OCI-LY7 (cell line): Measurements from ENCODE around the gene SKA2. TPM values are rescaled to one million over a fixed set of nuclear protein-coding genes. Genes with fewer than 3 reads are reported as not detected.
A peak's percentile ranks its signal among the peaks of the same experiment; 100 is the strongest.

Experiments used
- BruUV-seq: library from RNA; stranded (reverse); fragments of 400-500 nt; replicated peaks from 2 replicates; lab custom pipeline; 2021; lab: Mats Ljungman, UMichigan
- CTCF ChIA-PET: fragments of 300-600 bp; sonication (Branson Sonifier 250); formaldehyde crosslinking; loops from one replicate; lab custom pipeline; 2022; ENCODE audit warnings: antibody characterized with exemption; ENCODE audit not compliant: unreplicated experiment; lab: Charles Lee
- POLR2A ChIA-PET: fragments of 300-600 bp; sonication (Branson Sonifier 250); formaldehyde crosslinking; loops from one replicate; lab custom pipeline; 2022; ENCODE audit warnings: antibody characterized with exemption; lab: Charles Lee
- DNase-seq: peaks from one replicate; pipeline ENCODE4 v3.0.0-alpha.2; 2015; ENCODE audit warnings: low spot score
- H2AFZ ChIP-seq: fragments of 200-600 bp; sonication (generic), shearing (Covaris generic); 2 replicates; pipeline ENCODE4 v1.6.1; 2014; ENCODE audit warnings: mild to moderate bottlenecking, antibody characterized with exemption, low read length, moderate library complexity
- H3K27ac ChIP-seq: fragments of 200-600 bp; sonication (generic); 2 replicates; pipeline ENCODE4 v1.5.1; 2014; ENCODE audit warnings: mixed run types, low read depth, mild to moderate bottlenecking, moderate library complexity, low read length, inconsistent platforms; ENCODE audit not compliant: poor library complexity, severe bottlenecking
- H3K36me3 ChIP-seq: fragments of 200-600 bp; sonication (generic); 2 replicates; pipeline ENCODE4 v1.6.1; 2014; ENCODE audit warnings: mild to moderate bottlenecking, antibody characterized with exemption, low read length, moderate library complexity, mixed read lengths; ENCODE audit not compliant: insufficient read depth
- H3K4me1 ChIP-seq: fragments of 200-600 bp; sonication (generic); 2 replicates; pipeline ENCODE4 v1.5.1; 2014; ENCODE audit warnings: mild to moderate bottlenecking, low read length; ENCODE audit not compliant: insufficient read depth, poor library complexity, severe bottlenecking
- H3K4me2 ChIP-seq: fragments of 200-600 bp; sonication (generic); 2 replicates; pipeline ENCODE4 v1.6.1; 2014; ENCODE audit warnings: mild to moderate bottlenecking, low read length
- H3K4me3 ChIP-seq: fragments of 200-600 bp; sonication (generic); 2 replicates; pipeline ENCODE4 v1.5.1; 2014; ENCODE audit warnings: mild to moderate bottlenecking, low read depth, low read length; ENCODE audit not compliant: poor library complexity, severe bottlenecking
- H3K79me2 ChIP-seq: fragments of 200-600 bp; sonication (generic); 2 replicates; pipeline ENCODE4 v1.6.1; 2016; ENCODE audit warnings: low read depth, mild to moderate bottlenecking, low read length, moderate library complexity, mixed read lengths; ENCODE audit not compliant: insufficient read depth
- H3K9me2 ChIP-seq: fragments of 200-600 bp; sonication (generic); 2 replicates; pipeline ENCODE4 v1.6.1; 2016; ENCODE audit warnings: mild to moderate bottlenecking, low read length, mixed read lengths; ENCODE audit not compliant: insufficient read depth
- H3K9me3 ChIP-seq: fragments of 200-600 bp; sonication (generic); 2 replicates; pipeline ENCODE4 v1.6.1; 2014; ENCODE audit warnings: mild to moderate bottlenecking, mixed run types, low read length, mixed read lengths
- H4K20me1 ChIP-seq: fragments of 200-600 bp; sonication (generic); 2 replicates; pipeline ENCODE4 v1.6.1; 2014; ENCODE audit warnings: mild to moderate bottlenecking, antibody characterized with exemption, low read length, moderate library complexity, mixed read lengths; ENCODE audit not compliant: insufficient read depth
- CTCF ChIP-seq: fragments of 200-600 bp; sonication (generic); conservative IDR thresholded peaks from 2 replicates; pipeline ENCODE4 v1.5.1; 2014; ENCODE audit warnings: mild to moderate bottlenecking, antibody characterized with exemption, low read length, moderate library complexity, mixed read lengths
- EZH2phosphoT487 ChIP-seq: fragments of 200-600 bp; sonication (generic); IDR thresholded peaks from 2 replicates; pipeline ENCODE4 v1.6.1; 2018; ENCODE audit warnings: low read depth, borderline replicate concordance, mild to moderate bottlenecking, mixed run types, antibody characterized with exemption, low read length, moderate library complexity, mixed read lengths
- intact Hi-C: fragments of 100-400 bp; cut with micrococcal nuclease; formaldehyde crosslinking; loops from one replicate; pipeline ENCODE4 v1.10.0; 2022; ENCODE audit not compliant: unreplicated experiment
- total RNA-seq, 2 experiments: library from RNA; depleted of rRNA in 1 of 2; stranded (reverse); fragments of >200 nt in 1 of 2; shearing (Covaris generic) in 1 of 2; gene quantifications; 2 replicates each; pipeline ENCODE4 v1.2.3, GENCODE V29; 2014 to 2022

The SKA2 gene
- total RNA-seq, 2 experiments from 2014 or later = 82.5 to 106 TPM

GRCh38 chr17:59151006-59151405, 4.0 kb downstream of the SKA2 start:
- intact Hi-C loops = loop anchor here (10.0 kb wide), 1 partner anchor 816 kb away; no protein-coding TSS in a partner anchor
- Histone ChIP-seq H3K4me1 (peaks cover 39% of the 10 kb centered on the region), H3K4me2 (peak overlapping the region; percentile 83)

GRCh38 chr17:59149841-59150511, 5.0 kb downstream of the SKA2 start:
- intact Hi-C loops = loop anchor here (10.0 kb wide), 1 partner anchor 815 kb away; no protein-coding TSS in a partner anchor
- Histone ChIP-seq H2AFZ (no peak overlapping the region), H3K4me3 (peak overlapping the region; percentile 94), H3K36me3 (peaks cover 55% of the 10 kb centered on the region), H3K27ac (no peak overlapping the region), H3K9me3 (no peaks in the 10 kb centered on the region), H4K20me1 (peaks cover 26% of the 10 kb centered on the region), H3K4me2 (peak overlapping the region; percentile 83; the same call in 1 of the 2 replicates), H3K79me2 (peaks cover 97% of the 10 kb centered on the region), H3K9me2 (no peaks in the 10 kb centered on the region), H3K4me1 (peaks cover 39% of the 10 kb centered on the region)
- peak; percentile 24 for DNase-seq
- no peak for TF ChIP-seq EZH2phosphoT487
- no peak for TF ChIP-seq CTCF
- CTCF ChIA-PET = no interaction called here
- POLR2A ChIA-PET = interaction anchor here (0.6 to 1.1 kb wide), 5 partner anchors 16 to 446 kb away, joined by 3 to 5 read pairs (median 3); no protein-coding TSS in a partner anchor
- BruUV-seq = no TSS peak

More at GRCh38 chr17:59151006-59151405, 4.0 kb downstream of the SKA2 start:
- no peak for DNase-seq
- H3K79me2 ChIP-seq = peaks cover 91% of the 10 kb centered on the region
- BruUV-seq = no TSS peak
- no peaks in the 10 kb centered on the region for H3K9me2 ChIP-seq
- H4K20me1 ChIP-seq = peaks cover 21% of the 10 kb centered on the region
- H3K36me3 ChIP-seq = peaks cover 44% of the 10 kb centered on the region
- H3K9me3 ChIP-seq = no peaks in the 10 kb centered on the region
- ChIA-PET POLR2A (interaction anchor here (0.5 kb wide), 1 partner anchor 59 kb away, joined by 7 read pairs; the partner anchor contains the start of gene SMG8), CTCF (no interaction called here)
- no peak overlapping the region for H3K27ac ChIP-seq
- no peak overlapping the region for H2AFZ ChIP-seq
- no peak for TF ChIP-seq EZH2phosphoT487
- no peak for TF ChIP-seq CTCF
- H3K4me3 ChIP-seq = peak overlapping the region; percentile 94

DNA sequence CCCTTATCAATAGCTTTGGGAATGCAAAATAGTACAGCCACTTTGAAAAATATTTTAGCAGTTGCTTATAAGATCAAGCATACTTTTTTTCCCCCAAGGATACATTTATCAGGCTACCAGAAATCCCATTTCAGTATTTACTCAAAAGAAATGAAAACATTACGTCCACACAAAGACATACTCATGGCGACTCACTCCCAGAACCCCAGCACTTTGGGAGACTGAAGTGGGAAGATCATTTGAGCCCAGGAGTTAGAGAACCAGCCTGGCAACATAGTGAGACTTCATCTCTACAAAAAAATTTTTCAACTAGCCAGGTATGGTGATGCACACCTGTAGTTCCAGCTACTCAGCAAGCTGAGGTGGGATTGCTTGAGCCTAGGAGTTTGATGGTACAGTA, 5.9 kb downstream of the SKA2 start:
- Histone ChIP-seq H3K27ac (no peak overlapping the region), H3K4me3 (no peak overlapping the region), H3K79me2 (peaks cover 100% of the 10 kb centered on the region), H3K9me2 (no peaks in the 10 kb centered on the region), H3K4me1 (peaks cover 39% of the 10 kb centered on the region), H3K36me3 (peaks cover 64% of the 10 kb centered on the region), H3K4me2 (no peak overlapping the region), H3K9me3 (no peaks in the 10 kb centered on the region), H4K20me1 (peaks cover 26% of the 10 kb centered on the region), H2AFZ (no peak overlapping the region)
- TF ChIP-seq CTCF (no peak), EZH2phosphoT487 (no peak)
- POLR2A ChIA-PET = interaction anchor here (0.7 to 1.3 kb wide), 2 partner anchors 10 to 12 kb away, joined by 3 to 4 read pairs; no protein-coding TSS in a partner anchor
- no peak for DNase-seq
- intact Hi-C loops = no loop called here
- BruUV-seq = no TSS peak
- CTCF ChIA-PET = no interaction called here
